GM20000 (cell line): Measurements from ENCODE around the gene DPP6.

Source experiments
- DNase-seq: peaks from one replicate; pipeline ENCODE4 v3.0.0; 2012; ENCODE audit warnings: low spot score
- CTCF ChIP-seq: IDR thresholded peaks from 2 replicates; pipeline ENCODE4 v1.5.1; 2012; ENCODE audit warnings: mild to moderate bottlenecking, control low read depth; ENCODE audit errors: extremely low read depth, missing control alignments

Gene DPP6

GRCh38 chr7:154777908-154778307, 725.7 kb downstream of the DPP6 start:
- no peak for DNase-seq
- TF ChIP-seq CTCF, result no peak

- no peak for TF ChIP-seq CTCF
Measured at GRCh38 chr7:154781369-154782303, 729.4 kb downstream of the DPP6 start.

GRCh38 chr7:154783281-154783909, 731.2 kb downstream of the DPP6 start:
- no peak for TF ChIP-seq CTCF

More at GRCh38 chr7:154781369-154782303, 729.4 kb downstream of the DPP6 start:
- no peak for DNase-seq

DNA sequence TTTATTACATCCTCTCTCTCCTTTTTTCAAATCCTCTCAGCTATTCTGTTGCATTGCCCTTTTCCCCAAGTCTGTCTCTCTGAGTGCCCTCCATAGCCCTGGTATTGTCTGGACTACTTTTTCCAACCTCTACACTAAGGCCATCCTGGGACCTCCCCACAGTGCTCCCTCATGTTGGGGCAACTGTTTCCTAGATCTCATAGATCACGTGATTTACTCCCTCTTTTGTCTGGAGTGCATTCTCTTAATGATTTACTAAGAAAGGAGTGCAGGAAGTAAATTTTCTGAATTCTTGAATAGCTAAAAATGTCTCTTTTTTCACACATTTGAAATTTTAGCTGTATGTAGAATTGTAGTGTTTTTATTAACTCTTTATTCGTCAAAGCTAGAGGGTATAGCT, 733.7 kb downstream of the DPP6 start:
- TF ChIP-seq CTCF, result no peak
- DNase-seq, result no peak

More at GRCh38 chr7:154783281-154783909, 731.2 kb downstream of the DPP6 start:
- no peak for DNase-seq

DNA sequence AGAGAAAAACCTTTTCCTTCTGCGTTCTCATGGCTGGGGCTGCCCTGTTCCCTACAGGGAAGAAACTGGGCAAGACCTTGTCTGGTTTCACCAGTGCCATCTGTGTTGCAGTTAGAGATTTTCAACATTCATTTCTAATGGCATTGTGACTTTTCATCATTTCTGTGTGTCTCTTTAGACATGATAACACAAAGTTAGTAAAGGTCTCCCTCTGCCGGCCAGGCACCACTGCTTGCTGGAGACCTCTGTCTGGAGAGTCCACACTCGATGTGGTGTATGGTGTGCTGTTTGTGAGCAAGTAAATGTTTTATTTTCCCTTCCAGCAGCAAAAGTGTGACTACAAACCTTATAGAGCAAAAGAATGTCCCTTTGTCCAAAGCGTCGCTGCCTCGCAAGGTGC, 737.2 kb downstream of the DPP6 start:
- DNase-seq, result no peak
- no peak for TF ChIP-seq CTCF

DNA sequence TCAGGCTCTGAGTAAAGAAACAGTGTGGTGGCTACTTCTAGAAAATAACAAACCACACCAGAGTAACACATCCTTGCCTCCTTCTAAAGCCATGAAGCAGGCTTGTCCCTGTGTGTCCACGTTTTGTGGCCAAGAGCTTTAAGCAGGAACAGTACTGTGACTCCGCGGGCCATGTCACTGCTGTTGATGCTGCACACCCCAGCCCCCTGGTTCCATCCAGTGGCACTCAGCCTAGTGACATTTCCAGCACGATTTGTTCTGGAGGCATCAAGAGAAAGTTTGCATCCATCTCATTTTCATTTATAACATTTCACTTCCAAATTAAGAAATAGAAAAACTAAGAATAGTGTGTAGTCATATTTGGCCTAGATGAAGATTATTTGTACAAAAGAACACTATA, 739.4 kb downstream of the DPP6 start:
- TF ChIP-seq CTCF, result no peak
- no peak for DNase-seq

- TF ChIP-seq CTCF, result no peak
- DNase-seq, result no peak
Measured at GRCh38 chr7:154792436-154793055, 740.3 kb downstream of the DPP6 start.
